ENCODE results near the gene ASB1.

GRCh38 chr2:238426568-238427434, at the start of gene ASB1:
- TF ChIP-seq CTCF (IDR thresholded peaks at IDR 0.05) (peak in 1 of 4 experiments; percentile 3), POLR2A (IDR thresholded peaks at IDR 0.05) (no peak)
